HepG2 (cell line): ENCODE measurements around the gene CTCF. TPM values are rescaled to one million over a fixed set of nuclear protein-coding genes. Genes with fewer than 3 reads are reported as not detected.

Source experiments
- ARID5B ChIP-seq: IDR thresholded peaks from 2 replicates; pipeline ENCODE4 v1.4.0; 2020; ENCODE audit warnings: mild to moderate bottlenecking, missing genetic modification reagents
- FOSL2 ChIP-seq: sonication (generic); formaldehyde crosslinking; IDR thresholded peaks from 2 replicates; pipeline ENCODE4 v1.4.0; 2020; ENCODE audit warnings: missing genetic modification reagents
- GRHL1 ChIP-seq: sonication (generic); formaldehyde crosslinking; conservative IDR thresholded peaks from 2 replicates; pipeline ENCODE4 v1.8.0; 2022; ENCODE audit warnings: missing genetic modification reagents
- HCFC1 ChIP-seq: fragments of 150-350 bp; IDR thresholded peaks from 2 replicates; pipeline ENCODE4 v1.6.1; 2014; ENCODE audit warnings: low read depth, low read length
- HDAC2 ChIP-seq: sonication (generic); formaldehyde crosslinking; IDR thresholded peaks from 2 replicates; pipeline ENCODE4 v1.4.0; 2020; ENCODE audit warnings: missing genetic modification reagents
- HIVEP1 ChIP-seq: sonication (generic); formaldehyde crosslinking; IDR thresholded peaks from 2 replicates; pipeline ENCODE4 v1.4.0; 2020; ENCODE audit warnings: mild to moderate bottlenecking, missing genetic modification reagents
- HNF1B ChIP-seq: sonication (generic); formaldehyde crosslinking; IDR thresholded peaks from 2 replicates; pipeline ENCODE4 v1.5.1; 2020; ENCODE audit warnings: mild to moderate bottlenecking, moderate library complexity, missing genetic modification reagents
- HOXA7 ChIP-seq: sonication (generic); formaldehyde crosslinking; IDR thresholded peaks from 2 replicates; pipeline ENCODE4 v1.8.1; 2022; ENCODE audit warnings: mild to moderate bottlenecking, missing genetic modification reagents, moderate library complexity
- LBX2 ChIP-seq: sonication (generic); formaldehyde crosslinking; IDR thresholded peaks from 2 replicates; pipeline ENCODE4 v1.5.0; 2020; ENCODE audit warnings: missing genetic modification reagents, mild to moderate bottlenecking, borderline replicate concordance
- NKX3-1 ChIP-seq: sonication (generic); formaldehyde crosslinking; IDR thresholded peaks from 2 replicates; pipeline ENCODE4 v1.5.0; 2020; ENCODE audit warnings: missing genetic modification reagents
- RAD51 ChIP-seq: fragments of 450-650 bp; IDR thresholded peaks from 2 replicates; pipeline ENCODE4 v1.6.1; 2016; ENCODE audit warnings: borderline replicate concordance
- RELA ChIP-seq: sonication (generic); formaldehyde crosslinking; IDR thresholded peaks from 2 replicates; pipeline ENCODE4 v1.4.0; 2020; ENCODE audit warnings: missing genetic modification reagents
- SP1 ChIP-seq, 2 experiments: fragments of 450-650 bp in 1 of 2; sonication (generic) in 1 of 2; formaldehyde crosslinking in 1 of 2; IDR thresholded peaks; 2 replicates each; pipeline versions ENCODE4 v1.4.0 to v1.6.1; 2016 to 2020; ENCODE audit warnings: missing genetic modification reagents in 1 of 2
- ZFP1 ChIP-seq: IDR thresholded peaks from 2 replicates; pipeline ENCODE4 v1.6.1; 2016
- ZMYM3 ChIP-seq: sonication (generic); formaldehyde crosslinking; IDR thresholded peaks from 2 replicates; pipeline ENCODE4 v1.5.1; 2020; ENCODE audit warnings: mild to moderate bottlenecking, missing genetic modification reagents
- ZNF224 ChIP-seq: sonication (generic); formaldehyde crosslinking; IDR thresholded peaks from 2 replicates; pipeline ENCODE4 v1.5.0; 2020; ENCODE audit warnings: mild to moderate bottlenecking, missing genetic modification reagents
- ZNF282 ChIP-seq: fragments of 450-650 bp; IDR thresholded peaks from 2 replicates; pipeline ENCODE4 v1.6.1; 2018; ENCODE audit not compliant: partially characterized antibody
- ZNF296 ChIP-seq: sonication (generic); formaldehyde crosslinking; conservative IDR thresholded peaks from 2 replicates; pipeline ENCODE4 v1.5.0; 2020; ENCODE audit warnings: mild to moderate bottlenecking, missing genetic modification reagents
- ZNF329 ChIP-seq: sonication (generic); formaldehyde crosslinking; IDR thresholded peaks from 2 replicates; pipeline ENCODE4 v1.9.0; 2021; ENCODE audit warnings: low read depth, mild to moderate bottlenecking, missing genetic modification reagents
- ZNF331 ChIP-seq: sonication (generic); formaldehyde crosslinking; IDR thresholded peaks from 2 replicates; pipeline ENCODE4 v1.4.0; 2020; ENCODE audit warnings: missing genetic modification reagents
- ZNF441 ChIP-seq: sonication (generic); formaldehyde crosslinking; IDR thresholded peaks from 2 replicates; pipeline ENCODE4 v1.7.0; 2021; ENCODE audit warnings: missing genetic modification reagents, borderline replicate concordance
- ZNF496 ChIP-seq: sonication (generic); formaldehyde crosslinking; IDR thresholded peaks from 2 replicates; pipeline ENCODE4 v1.8.1; 2023; ENCODE audit warnings: mild to moderate bottlenecking, moderate library complexity, missing genetic modification reagents; ENCODE audit not compliant: insufficient replicate concordance
- ZNF562 ChIP-seq: sonication (generic); formaldehyde crosslinking; IDR thresholded peaks from 2 replicates; pipeline ENCODE4 v1.8.0; 2022; ENCODE audit warnings: missing genetic modification reagents, borderline replicate concordance
- polyA plus RNA-seq, 8 experiments: library from polyadenylated mRNA; depleted of rRNA in 3 of 8; stranded (reverse) in 7 of 8; unstranded in 1 of 8; fragments of >200 nt; fragmentation: Illumina TruSeq in 4 of 8; extraction: Trizol in 4 of 8; gene quantifications; 2 replicates each; pipeline versions ENCODE4 v1.2.1 to v1.2.3, GENCODE V29; 2011 to 2016; ENCODE audit warnings: low read depth in 4 of 8, missing spikeins in 1 of 8, mixed read lengths in 1 of 8; ENCODE audit not compliant: insufficient read depth in 1 of 8
- total RNA-seq, 5 experiments: library from RNA; depleted of rRNA; stranded (reverse); fragments of >200 nt; fragmentation: Illumina TruSeq; extraction: Trizol; gene quantifications; 2 replicates each; pipeline ENCODE4 v1.2.3, GENCODE V29; 2016; ENCODE audit warnings: low read depth in 1 of 5

Gene CTCF
- total and polyA plus RNA-seq, 2 of the 13 experiments (the other 11 are each of a cell fraction or from before 2014, with no cell fraction given), result 19.5 to 37.5 TPM

- TF ChIP-seq GRHL1 (CRISPR knock-in tag), result no peak
- no peak for TF ChIP-seq LBX2 (CRISPR knock-in tag)
- no peak for TF ChIP-seq NKX3-1
- TF ChIP-seq RELA (CRISPR knock-in tag), result peak; percentile 86
- TF ChIP-seq FOSL2 (CRISPR knock-in tag), result peak; percentile 58
- no peak for TF ChIP-seq ZNF496 (CRISPR knock-in tag)
- peak; percentile 79; the same call in 1 of the 2 replicates for TF ChIP-seq ZFP1 (CRISPR knock-in tag)
- no peak for TF ChIP-seq ZNF282
- TF ChIP-seq HIVEP1 (CRISPR knock-in tag), result no peak
- no peak for TF ChIP-seq RAD51
- TF ChIP-seq HNF1B (CRISPR knock-in tag), result peak; percentile 80; the same call in 1 of the 2 replicates
- TF ChIP-seq HDAC2 (CRISPR knock-in tag), result peak; percentile 60; the same call in 1 of the 2 replicates
- TF ChIP-seq ZMYM3 (CRISPR knock-in tag), result peak; percentile 75
- no peak for TF ChIP-seq ZNF562 (CRISPR knock-in tag)
- no peak; the same call in 1 of the 2 replicates for TF ChIP-seq ZNF441
- TF ChIP-seq ZNF329 (CRISPR knock-in tag), result no peak
- no peak for TF ChIP-seq ZNF224 (CRISPR knock-in tag)
- no peak for TF ChIP-seq HOXA7 (CRISPR knock-in tag)
- TF ChIP-seq ZNF331, result peak; percentile 79
- no peak for TF ChIP-seq ZNF296 (CRISPR knock-in tag)
- TF ChIP-seq ARID5B (CRISPR knock-in tag), result peak; percentile 52; the same call in 1 of the 2 replicates
- no peak for TF ChIP-seq SP1 (IDR thresholded peaks at IDR 0.05)
- peak; percentile 89 for TF ChIP-seq SP1 (CRISPR knock-in tag; IDR thresholded peaks at IDR 0.05)
- peak; percentile 41; the same call in 1 of the 2 replicates for TF ChIP-seq HCFC1
Measured at GRCh38 chr16:67521095-67521804, 41.1 kb upstream of the CTCF start (continued).
